HepG2 (cell line): Measurements from ENCODE around the gene NCF4.

Experiments
- FOXA1 ChIP-seq, 2 experiments: fragments of 450-650 bp in 1 of 2; sonication (generic) in 1 of 2; formaldehyde crosslinking in 1 of 2; IDR thresholded peaks; 2 replicates each; pipeline versions ENCODE4 v1.4.0 to v1.6.1; 2016 to 2020; ENCODE audit warnings: missing genetic modification reagents in 1 of 2
- KLF13 ChIP-seq: sonication (generic); formaldehyde crosslinking; IDR thresholded peaks from 2 replicates; pipeline ENCODE4 v1.4.0; 2020; ENCODE audit warnings: mild to moderate bottlenecking, missing genetic modification reagents
- NFRKB ChIP-seq: fragments of 450-650 bp; IDR thresholded peaks from 2 replicates; pipeline ENCODE4 v1.6.1; 2017
- ONECUT2 ChIP-seq: sonication (generic); formaldehyde crosslinking; IDR thresholded peaks from 2 replicates; pipeline ENCODE4 v1.4.0; 2020; ENCODE audit warnings: missing genetic modification reagents
- POLR2AphosphoS2 ChIP-seq: IDR thresholded peaks from 2 replicates; pipeline ENCODE4 v1.6.1; 2011; ENCODE audit warnings: low read depth, low read length, improper control_type of control experiment
- ZFP36L2 ChIP-seq: sonication (generic); formaldehyde crosslinking; IDR thresholded peaks from 2 replicates; pipeline ENCODE4 v1.4.0; 2020; ENCODE audit warnings: missing genetic modification reagents
- ZNF562 ChIP-seq: sonication (generic); formaldehyde crosslinking; IDR thresholded peaks from 2 replicates; pipeline ENCODE4 v1.8.0; 2022; ENCODE audit warnings: missing genetic modification reagents, borderline replicate concordance
- ZNF776 ChIP-seq: sonication (generic); formaldehyde crosslinking; IDR thresholded peaks from 2 replicates; pipeline ENCODE4 v1.4.0; 2020; ENCODE audit warnings: mild to moderate bottlenecking, missing genetic modification reagents
- TF ChIP-seq, protein P1 (sequence below): IDR thresholded peaks from 2 replicates; pipeline ENCODE4 v1.6.1; 2012; ENCODE audit warnings: inconsistent platforms
- TF ChIP-seq, protein P2 (sequence below): fragments of 450-650 bp; IDR thresholded peaks from 2 replicates; pipeline ENCODE4 v1.6.1; 2017; ENCODE audit warnings: mild to moderate bottlenecking

DNA sequence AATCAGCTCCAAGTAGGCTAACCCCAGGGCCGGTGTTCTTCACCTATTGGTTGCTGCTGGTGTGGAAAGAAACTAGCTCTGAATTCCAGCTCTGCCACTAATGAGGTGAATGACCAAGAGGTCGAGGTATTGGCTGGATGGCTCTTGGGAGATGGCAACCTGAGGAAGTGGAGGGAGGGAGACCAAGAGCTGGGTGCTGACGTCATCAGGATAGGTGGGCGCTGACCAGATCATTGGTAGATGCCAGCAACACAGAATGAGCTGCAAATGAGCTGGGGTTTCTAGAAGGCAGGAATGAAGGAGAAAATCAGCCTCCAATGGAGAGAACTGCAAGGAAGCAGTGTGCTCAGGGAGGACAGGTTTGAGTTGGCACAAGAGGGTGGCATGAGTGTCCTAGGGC, 37.9 kb downstream of the NCF4 start:
- TF ChIP-seq POLR2AphosphoS2 (no peak), ONECUT2 (CRISPR knock-in tag) (no peak), FOXA1 (IDR thresholded peaks at IDR 0.05) (no peak), FOXA1 (CRISPR knock-in tag; IDR thresholded peaks at IDR 0.05) (no peak), ZFP36L2 (CRISPR knock-in tag) (no peak), NFRKB (no peak), KLF13 (no peak), ZNF562 (CRISPR knock-in tag) (no peak), ZNF776 (CRISPR knock-in tag) (no peak)
- TF ChIP-seq, protein P1, sequence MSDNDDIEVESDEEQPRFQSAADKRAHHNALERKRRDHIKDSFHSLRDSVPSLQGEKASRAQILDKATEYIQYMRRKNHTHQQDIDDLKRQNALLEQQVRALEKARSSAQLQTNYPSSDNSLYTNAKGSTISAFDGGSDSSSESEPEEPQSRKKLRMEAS = no peak
- TF ChIP-seq, protein P2, sequence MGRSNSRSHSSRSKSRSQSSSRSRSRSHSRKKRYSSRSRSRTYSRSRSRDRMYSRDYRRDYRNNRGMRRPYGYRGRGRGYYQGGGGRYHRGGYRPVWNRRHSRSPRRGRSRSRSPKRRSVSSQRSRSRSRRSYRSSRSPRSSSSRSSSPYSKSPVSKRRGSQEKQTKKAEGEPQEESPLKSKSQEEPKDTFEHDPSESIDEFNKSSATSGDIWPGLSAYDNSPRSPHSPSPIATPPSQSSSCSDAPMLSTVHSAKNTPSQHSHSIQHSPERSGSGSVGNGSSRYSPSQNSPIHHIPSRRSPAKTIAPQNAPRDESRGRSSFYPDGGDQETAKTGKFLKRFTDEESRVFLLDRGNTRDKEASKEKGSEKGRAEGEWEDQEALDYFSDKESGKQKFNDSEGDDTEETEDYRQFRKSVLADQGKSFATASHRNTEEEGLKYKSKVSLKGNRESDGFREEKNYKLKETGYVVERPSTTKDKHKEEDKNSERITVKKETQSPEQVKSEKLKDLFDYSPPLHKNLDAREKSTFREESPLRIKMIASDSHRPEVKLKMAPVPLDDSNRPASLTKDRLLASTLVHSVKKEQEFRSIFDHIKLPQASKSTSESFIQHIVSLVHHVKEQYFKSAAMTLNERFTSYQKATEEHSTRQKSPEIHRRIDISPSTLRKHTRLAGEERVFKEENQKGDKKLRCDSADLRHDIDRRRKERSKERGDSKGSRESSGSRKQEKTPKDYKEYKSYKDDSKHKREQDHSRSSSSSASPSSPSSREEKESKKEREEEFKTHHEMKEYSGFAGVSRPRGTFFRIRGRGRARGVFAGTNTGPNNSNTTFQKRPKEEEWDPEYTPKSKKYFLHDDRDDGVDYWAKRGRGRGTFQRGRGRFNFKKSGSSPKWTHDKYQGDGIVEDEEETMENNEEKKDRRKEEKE = no peak
